Choroid plexus epithelial cell (primary cell): ENCODE data around the gene STEAP3.

Experiments used
- DNase-seq: peaks from one replicate; pipeline ENCODE4 v3.0.0-alpha.2; 2010; ENCODE audit warnings: low read depth
- H3K4me3 ChIP-seq: 2 replicates; pipeline ENCODE4 v1.5.1; 2011; ENCODE audit warnings: low read depth, mild to moderate bottlenecking, control low read depth, low read length, moderate library complexity
- TF ChIP-seq, protein P1 (sequence below): conservative IDR thresholded peaks from 2 replicates; pipeline ENCODE4 v1.5.1; 2011; ENCODE audit warnings: low read depth, mild to moderate bottlenecking, control low read depth, inconsistent platforms, low read length, moderate library complexity

The STEAP3 gene

DNA sequence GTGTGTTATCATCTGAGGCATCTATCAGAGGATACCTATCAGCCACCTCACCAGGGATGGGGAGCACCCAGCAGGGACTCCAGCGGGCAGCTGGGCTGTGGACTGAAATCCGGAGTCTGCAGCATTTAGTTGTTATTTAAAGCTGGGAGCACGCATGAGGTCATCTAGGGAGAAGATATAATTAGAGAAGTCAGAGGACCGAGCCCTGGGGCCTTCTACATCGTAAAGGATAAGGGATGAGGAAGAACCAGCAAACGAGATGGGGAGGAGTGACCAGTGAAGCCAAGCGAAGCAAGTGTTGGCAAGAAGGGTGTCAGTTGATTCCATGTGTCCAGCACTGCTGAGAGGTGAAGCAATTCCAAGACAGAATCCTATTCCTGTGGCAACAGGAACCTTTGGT lies 70.3 kb downstream of the STEAP3 start:
- TF ChIP-seq, protein P1, sequence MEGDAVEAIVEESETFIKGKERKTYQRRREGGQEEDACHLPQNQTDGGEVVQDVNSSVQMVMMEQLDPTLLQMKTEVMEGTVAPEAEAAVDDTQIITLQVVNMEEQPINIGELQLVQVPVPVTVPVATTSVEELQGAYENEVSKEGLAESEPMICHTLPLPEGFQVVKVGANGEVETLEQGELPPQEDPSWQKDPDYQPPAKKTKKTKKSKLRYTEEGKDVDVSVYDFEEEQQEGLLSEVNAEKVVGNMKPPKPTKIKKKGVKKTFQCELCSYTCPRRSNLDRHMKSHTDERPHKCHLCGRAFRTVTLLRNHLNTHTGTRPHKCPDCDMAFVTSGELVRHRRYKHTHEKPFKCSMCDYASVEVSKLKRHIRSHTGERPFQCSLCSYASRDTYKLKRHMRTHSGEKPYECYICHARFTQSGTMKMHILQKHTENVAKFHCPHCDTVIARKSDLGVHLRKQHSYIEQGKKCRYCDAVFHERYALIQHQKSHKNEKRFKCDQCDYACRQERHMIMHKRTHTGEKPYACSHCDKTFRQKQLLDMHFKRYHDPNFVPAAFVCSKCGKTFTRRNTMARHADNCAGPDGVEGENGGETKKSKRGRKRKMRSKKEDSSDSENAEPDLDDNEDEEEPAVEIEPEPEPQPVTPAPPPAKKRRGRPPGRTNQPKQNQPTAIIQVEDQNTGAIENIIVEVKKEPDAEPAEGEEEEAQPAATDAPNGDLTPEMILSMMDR, result no peak
- no peak overlapping the region for H3K4me3 ChIP-seq
- DNase-seq, result no peak

DNA sequence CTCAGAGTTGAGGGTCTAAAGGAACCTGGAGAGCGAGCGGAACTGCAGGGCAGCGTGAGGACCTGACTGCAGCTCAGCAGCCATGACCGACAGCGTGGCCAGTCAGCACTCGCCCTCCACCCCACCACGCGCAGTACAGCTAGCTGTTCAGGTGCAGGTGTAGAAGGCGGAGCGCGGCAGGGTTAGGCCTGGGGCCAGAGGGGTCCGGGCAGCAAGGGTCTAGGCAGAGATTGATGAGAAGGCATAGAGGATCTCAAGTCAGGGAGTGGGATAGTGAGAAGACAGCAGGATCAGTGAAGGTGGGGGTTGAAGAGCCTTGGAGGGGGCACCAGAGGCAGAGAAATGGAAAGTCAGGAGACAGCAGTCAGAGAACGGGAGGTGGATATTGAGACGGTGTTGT lies 71.0 kb downstream of the STEAP3 start:
- H3K4me3 ChIP-seq, result no peak overlapping the region
- DNase-seq, result no peak
- TF ChIP-seq, protein P1, result no peak

GRCh38 chr2:119295688-119296375 lies 72.2 kb downstream of the STEAP3 start:
- TF ChIP-seq, protein P1, result no peak
- H3K4me3 ChIP-seq, result no peak overlapping the region
- DNase-seq, result no peak

DNA sequence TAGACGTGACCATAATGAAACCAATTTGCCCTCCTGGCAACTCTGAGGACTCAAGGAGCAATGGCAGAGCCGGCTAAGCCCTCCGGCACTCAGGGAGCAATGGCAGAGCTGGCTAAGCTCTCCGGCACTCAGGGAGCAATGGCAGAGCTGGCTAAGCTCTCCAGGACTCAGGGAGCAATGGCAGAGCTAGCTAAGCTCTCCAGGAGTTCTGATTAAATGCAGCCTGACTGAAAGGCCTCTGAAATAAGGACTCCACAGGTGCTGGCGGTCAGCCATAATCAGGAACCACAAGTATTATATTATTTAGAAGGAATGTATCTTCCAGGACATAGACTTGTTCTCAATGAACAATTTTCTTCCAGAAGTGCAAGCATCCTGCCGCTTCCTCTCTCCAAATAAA lies 77.8 kb downstream of the STEAP3 start:
- H3K4me3 ChIP-seq, result no peak overlapping the region

DNA sequence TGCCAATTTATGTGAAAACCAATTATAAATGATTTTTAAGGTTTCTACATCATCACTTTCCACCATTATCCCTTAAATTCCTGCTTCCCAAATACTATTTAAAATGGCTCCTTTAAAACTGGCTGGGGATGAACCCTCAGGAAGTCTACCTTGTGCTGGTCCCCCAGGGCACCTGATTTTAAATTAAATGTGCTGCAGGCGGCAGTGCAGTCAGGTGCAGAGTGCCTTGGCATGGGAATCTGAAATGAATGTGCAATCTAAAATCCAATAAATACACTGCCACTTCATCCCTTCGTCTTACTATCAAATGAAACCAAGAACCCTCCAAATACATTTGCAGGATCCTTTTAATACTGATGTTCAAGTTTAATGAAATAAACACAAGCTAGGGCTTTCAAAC lies 81.2 kb downstream of the STEAP3 start:
- no peak for DNase-seq
- TF ChIP-seq, protein P1, result no peak
- no peak overlapping the region for H3K4me3 ChIP-seq

More for the DNA sequence above, 77.8 kb downstream of the STEAP3 start:
- DNase-seq, result peak; percentile 93
- TF ChIP-seq, protein P1, result no peak

DNA sequence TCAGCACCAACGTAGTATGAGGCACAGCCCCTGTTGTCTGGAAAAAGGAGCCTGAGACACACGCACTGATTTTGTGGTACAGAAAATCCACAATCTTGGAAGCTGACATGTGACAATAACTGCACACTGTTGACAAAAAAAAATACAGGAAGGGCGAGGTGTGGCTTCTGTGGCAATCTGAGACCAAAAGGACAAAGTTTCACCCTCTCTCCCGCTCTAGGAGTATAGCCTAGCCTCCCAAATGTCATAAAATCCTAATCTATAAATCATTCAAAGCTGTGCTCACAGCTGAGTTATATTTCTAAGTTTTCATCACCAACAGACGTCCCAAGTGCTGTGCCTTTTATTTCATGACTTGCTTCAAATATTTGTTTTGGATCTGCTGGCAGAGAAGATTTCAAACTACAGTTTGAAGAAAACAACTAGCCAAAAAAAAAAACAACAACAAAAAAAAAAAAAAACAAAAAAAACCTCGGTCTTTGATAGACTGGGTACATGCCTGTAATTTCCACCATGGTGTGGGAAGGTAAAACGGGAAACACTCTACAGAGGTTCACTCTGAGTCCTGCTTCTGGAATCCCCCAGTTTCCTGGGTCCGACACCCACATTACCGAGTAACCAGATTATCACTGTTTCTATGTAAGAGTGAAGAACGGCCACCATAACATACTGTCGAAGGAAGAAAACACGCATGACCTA lies 82.0 kb downstream of the STEAP3 start:
- H3K4me3 ChIP-seq, result no peak overlapping the region
- DNase-seq, result no peak
- TF ChIP-seq, protein P1, result no peak

- TF ChIP-seq, protein P1, result no peak
- no peak for DNase-seq
- no peak overlapping the region for H3K4me3 ChIP-seq
Measured at GRCh38 chr2:119306196-119306590, 82.6 kb downstream of the STEAP3 start.
